H1 (cell line): ENCODE measurements around the gene RBMS1. TPM values are rescaled to one million over a fixed set of nuclear protein-coding genes. Genes with fewer than 3 reads are reported as not detected.

Experiments used
- CHD7 ChIP-seq: fragments of 300-600 bp; sonication (generic); IDR thresholded peaks from 2 replicates; pipeline ENCODE4 v1.7.1; 2012; ENCODE audit warnings: low read length, moderate library complexity, mild to moderate bottlenecking, inconsistent platforms; ENCODE audit not compliant: insufficient replicate concordance
- polyA plus RNA-seq, 7 experiments: library from polyadenylated mRNA; depleted of rRNA in 3 of 7; stranded (reverse) in 5 of 7; unstranded in 2 of 7; fragments of >200 nt in 5 of 7; fragments of 200-250 nt in 2 of 7; gene quantifications; 1 replicate in 5 of 7; 2 replicates in 1 of 7; 4 replicates in 1 of 7; pipeline versions ENCODE4 v1.2.1 to v1.2.3, GENCODE V29; 2011 to 2013; ENCODE audit warnings: missing spikeins in 2 of 7, mixed read lengths in 2 of 7
- total RNA-seq: library from RNA; stranded (reverse); fragmentation: NEBNext Ultra II Directional; extraction: Animal tissue kit (Norgen Biotek cat#: 25700); gene quantifications from 2 replicates; pipeline ENCODE4 v1.2.1, GENCODE V29; 2021

RBMS1 gene
- total and polyA plus RNA-seq, 2 of the 8 experiments (the other 6 are each of a cell fraction or from before 2014, with no cell fraction given): 53.7 to 60.0 TPM

GRCh38 chr2:160429248-160430000, 64.2 kb downstream of the RBMS1 start (continued):
- TF ChIP-seq CHD7: no peak
